ENCODE measurements around the gene CPNE6.

Gene CPNE6

DNA sequence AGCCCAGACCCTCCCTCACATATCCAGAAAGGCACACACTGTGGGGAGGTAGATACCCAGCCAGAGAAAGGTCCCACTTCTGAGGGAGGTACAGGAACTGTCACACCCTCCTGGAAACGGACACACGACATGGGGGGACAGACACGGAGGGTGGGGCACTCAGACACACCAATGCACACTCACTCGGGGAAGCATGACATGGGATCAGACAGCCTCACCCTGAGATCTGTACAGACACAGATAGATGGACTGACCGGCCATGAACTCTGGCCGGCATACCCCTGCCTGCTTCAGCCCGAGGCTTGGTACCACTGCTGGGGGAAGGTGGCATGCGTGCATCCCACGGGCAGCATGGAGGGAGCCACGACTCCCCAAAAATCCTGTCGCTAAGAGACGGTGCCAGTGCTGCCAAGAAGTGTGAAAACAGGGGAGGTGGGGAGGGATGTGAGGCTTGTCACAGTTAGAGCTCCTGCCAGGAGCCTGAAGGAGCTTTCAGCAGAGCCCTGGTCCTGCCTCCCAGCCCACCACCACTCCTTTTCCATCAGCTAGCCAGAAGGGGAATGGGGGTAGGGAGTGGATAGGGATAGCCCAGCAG, 571 bp downstream of the CPNE6 start:
- no peak for ATAC-seq
- no peak for TF ChIP-seq ZC3H10 (CRISPR knock-in tag; IDR thresholded peaks at IDR 0.05)
- no peak for TF ChIP-seq CSDC2 (CRISPR knock-in tag; IDR thresholded peaks at IDR 0.05)
- TF ChIP-seq BACH2 (CRISPR knock-in tag; IDR thresholded peaks at IDR 0.05; ENCODE audit: borderline replicate concordance), result no peak
- TF ChIP-seq, protein P1, sequence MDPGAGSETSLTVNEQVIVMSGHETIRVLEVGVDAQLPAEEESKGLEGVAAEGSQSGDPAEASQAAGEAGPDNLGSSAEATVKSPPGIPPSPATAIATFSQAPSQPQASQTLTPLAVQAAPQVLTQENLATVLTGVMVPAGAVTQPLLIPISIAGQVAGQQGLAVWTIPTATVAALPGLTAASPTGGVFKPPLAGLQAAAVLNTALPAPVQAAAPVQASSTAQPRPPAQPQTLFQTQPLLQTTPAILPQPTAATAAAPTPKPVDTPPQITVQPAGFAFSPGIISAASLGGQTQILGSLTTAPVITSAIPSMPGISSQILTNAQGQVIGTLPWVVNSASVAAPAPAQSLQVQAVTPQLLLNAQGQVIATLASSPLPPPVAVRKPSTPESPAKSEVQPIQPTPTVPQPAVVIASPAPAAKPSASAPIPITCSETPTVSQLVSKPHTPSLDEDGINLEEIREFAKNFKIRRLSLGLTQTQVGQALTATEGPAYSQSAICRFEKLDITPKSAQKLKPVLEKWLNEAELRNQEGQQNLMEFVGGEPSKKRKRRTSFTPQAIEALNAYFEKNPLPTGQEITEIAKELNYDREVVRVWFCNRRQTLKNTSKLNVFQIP (CRISPR knock-in tag; IDR thresholded peaks at IDR 0.05; ENCODE audit: borderline replicate concordance, low read depth), result no peak
- TF ChIP-seq TCF4 (CRISPR knock-in tag; IDR thresholded peaks at IDR 0.05; ENCODE audit: borderline replicate concordance), result no peak
- no peak for TF ChIP-seq ZFP3 (CRISPR knock-in tag; IDR thresholded peaks at IDR 0.05)

DNA sequence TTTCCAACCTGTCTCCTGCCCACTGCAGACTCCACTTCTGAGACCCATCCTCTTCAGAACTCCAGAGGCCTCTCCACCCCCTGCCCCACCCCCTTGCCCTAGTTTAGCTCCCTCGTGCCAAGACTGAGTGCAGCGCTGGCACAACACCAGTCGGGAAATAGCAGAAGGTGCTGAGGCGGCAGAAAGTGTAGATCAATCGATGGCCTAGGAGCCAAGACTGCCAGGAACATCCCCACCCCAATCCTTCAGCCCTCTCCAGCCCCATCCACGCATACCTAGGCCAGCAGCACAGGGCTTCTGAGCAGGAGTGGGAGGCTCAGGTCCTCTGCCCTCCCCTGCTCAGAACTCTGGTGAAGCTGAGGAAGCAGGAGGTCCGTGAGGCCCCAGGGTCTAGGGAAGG, 1.1 kb downstream of the CPNE6 start:
- ATAC-seq, result no peak
- TF ChIP-seq GLIS3 (CRISPR knock-in tag; IDR thresholded peaks at IDR 0.05) (no peak), ZFP3 (CRISPR knock-in tag; IDR thresholded peaks at IDR 0.05) (no peak), ISL1 (CRISPR knock-in tag; IDR thresholded peaks at IDR 0.05) (no peak), OSR1 (CRISPR knock-in tag; IDR thresholded peaks at IDR 0.05) (no peak), TCF4 (CRISPR knock-in tag; IDR thresholded peaks at IDR 0.05; ENCODE audit: borderline replicate concordance) (no peak), BACH2 (CRISPR knock-in tag; IDR thresholded peaks at IDR 0.05; ENCODE audit: borderline replicate concordance) (no peak), CSRNP3 (CRISPR knock-in tag; IDR thresholded peaks at IDR 0.05) (no peak)

- no peak for TF ChIP-seq TSHZ2 (CRISPR knock-in tag; IDR thresholded peaks at IDR 0.05)
- no peak for ATAC-seq
Measured at GRCh38 chr14:24072881-24073877, 1.8 kb downstream of the CPNE6 start.

DNA sequence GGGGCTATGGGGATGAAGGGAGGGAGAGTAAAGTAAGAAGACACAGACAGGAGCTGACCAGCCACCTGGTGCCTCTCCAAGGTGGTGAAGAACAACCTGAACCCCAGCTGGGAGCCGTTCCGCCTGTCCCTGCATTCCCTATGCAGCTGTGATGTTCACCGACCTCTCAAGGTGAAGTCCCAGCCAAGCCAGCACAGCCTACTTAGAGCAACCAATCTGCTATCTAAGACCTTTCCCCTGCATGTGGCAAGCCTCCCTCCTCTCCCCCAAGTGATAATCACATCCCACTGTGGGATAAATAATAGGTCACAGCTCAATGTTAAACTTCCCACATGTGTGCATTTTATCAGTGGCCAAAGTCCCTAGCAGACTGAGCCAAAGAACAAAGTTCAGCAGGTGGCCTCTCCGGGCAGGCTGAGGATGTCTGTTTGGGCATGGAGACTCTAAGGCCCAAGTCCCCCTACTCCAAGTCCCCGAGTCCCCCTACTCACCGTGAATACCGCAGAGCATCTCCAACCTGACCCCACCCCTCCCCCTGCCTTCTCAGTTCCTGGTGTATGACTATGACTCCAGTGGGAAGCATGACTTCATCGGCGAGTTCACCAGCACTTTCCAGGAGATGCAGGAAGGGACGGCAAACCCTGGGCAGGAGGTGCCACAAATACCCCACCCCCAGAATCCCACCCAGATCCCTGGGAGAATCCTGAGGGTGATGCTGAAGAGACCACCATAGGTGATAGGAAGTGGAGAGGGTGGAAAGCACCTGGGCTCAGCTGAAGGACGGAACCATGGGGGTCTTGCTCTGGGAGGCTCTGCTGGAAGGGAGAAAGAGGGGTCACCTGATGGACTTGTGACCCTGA, 3.5 kb downstream of the CPNE6 start:
- ATAC-seq, result no peak
- TF ChIP-seq ZNF8 (CRISPR knock-in tag; IDR thresholded peaks at IDR 0.05) (no peak), OSR1 (CRISPR knock-in tag; IDR thresholded peaks at IDR 0.05) (no peak), TSHZ2 (CRISPR knock-in tag; IDR thresholded peaks at IDR 0.05) (no peak), ZNF565 (CRISPR knock-in tag; conservative IDR thresholded peaks at IDR 0.05; ENCODE audit: low read depth) (no peak), SNAI2 (CRISPR knock-in tag; IDR thresholded peaks at IDR 0.05) (no peak)
- TF ChIP-seq, protein P1 (CRISPR knock-in tag; IDR thresholded peaks at IDR 0.05; ENCODE audit: borderline replicate concordance, low read depth), result no peak

Measured in SK-N-SH treated with all-trans-retinoic acid at 6 μM for 48 hours (cell line).